Measurements from ENCODE around the gene FHOD3.

The FHOD3 gene

DNA sequence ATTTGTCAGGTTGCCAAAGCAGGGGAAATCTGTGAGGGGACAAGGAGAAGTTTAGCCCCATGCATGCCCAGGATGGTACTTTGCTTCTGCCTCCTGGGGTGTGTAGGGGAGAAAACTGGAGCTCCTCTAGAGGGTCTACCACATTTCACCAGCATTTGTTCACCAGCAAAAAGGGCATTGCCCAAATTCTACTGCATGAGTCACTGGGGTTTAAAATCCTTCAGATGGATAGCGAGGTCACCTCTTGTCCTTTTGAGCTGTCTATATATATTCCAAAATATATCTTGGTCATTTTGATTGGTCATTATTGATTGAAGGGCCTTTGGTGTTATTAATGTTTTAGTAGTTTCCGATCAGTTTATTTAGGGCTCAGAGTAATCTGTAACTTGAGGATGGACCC, 18.7 kb downstream of the FHOD3 start (continued):
- TF ChIP-seq ZBTB49 (tag by site-specific recombination; IDR thresholded peaks at IDR 0.05; ENCODE audit: low read depth) (no peak), ZNF114 (tag by site-specific recombination; IDR thresholded peaks at IDR 0.05) (no peak), ZNF426 (tag by site-specific recombination; IDR thresholded peaks at IDR 0.05) (no peak), TRIM28 (IDR thresholded peaks at IDR 0.05; ENCODE audit: borderline replicate concordance, low read length) (no peak), ZNF18 (tag by site-specific recombination; IDR thresholded peaks at IDR 0.05) (no peak)

DNA sequence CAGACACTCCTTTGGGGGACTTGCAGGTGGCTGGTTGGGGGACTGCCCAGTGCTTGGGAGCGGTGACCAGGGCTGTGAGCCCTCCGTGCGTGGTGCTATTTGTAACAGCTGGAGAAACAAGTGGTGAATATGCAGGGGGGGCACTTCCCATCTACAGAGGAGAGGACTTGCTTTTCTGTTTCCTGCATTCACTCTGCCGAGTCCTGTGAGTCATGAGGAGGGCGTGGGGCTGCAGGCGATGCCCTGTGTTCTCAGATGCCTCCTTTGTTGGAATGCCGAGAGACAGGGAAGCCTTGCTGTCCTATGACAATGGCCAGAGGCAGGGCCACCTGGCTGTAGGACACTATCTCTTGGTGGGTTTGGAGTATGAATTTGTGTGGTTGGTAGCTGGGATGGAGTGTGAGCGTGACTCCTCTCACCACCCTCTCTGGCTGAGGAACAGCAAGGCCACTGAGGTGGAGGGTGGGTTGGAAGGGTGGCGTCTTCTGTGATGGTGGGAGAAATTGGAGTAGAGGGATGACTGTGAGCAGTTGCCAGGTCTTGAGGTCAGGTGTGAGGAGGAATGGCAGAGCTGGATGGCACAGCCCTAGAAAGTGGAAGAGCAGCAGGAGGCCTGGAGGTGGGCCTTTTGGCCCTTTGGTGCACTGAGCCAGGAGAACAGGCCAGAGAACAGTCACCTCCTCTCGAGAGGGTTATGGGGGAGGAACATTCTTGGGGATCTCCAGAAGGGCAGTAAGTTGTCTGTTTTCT, 24.3 kb downstream of the FHOD3 start:
- TF ChIP-seq ZBTB49 (tag by site-specific recombination; IDR thresholded peaks at IDR 0.05; ENCODE audit: low read depth) (no peak), GLI4 (tag by site-specific recombination; IDR thresholded peaks at IDR 0.05) (no peak), ZNF510 (tag by site-specific recombination; IDR thresholded peaks at IDR 0.05; ENCODE audit: insufficient replicate concordance) (no peak), ZNF843 (tag by site-specific recombination; IDR thresholded peaks at IDR 0.05) (no peak), ZBTB20 (tag by site-specific recombination; IDR thresholded peaks at IDR 0.05) (no peak), EGR2 (tag by site-specific recombination; IDR thresholded peaks at IDR 0.05; ENCODE audit: low read depth) (no peak), KLF10 (tag by site-specific recombination; IDR thresholded peaks at IDR 0.05) (no peak), TRIM28 (IDR thresholded peaks at IDR 0.05; ENCODE audit: borderline replicate concordance, low read length) (no peak), ZNF48 (tag by site-specific recombination; IDR thresholded peaks at IDR 0.05) (no peak), ZNF558 (tag by site-specific recombination; IDR thresholded peaks at IDR 0.05) (no peak), HIC1 (tag by site-specific recombination; IDR thresholded peaks at IDR 0.05) (no peak), ZNF623 (tag by site-specific recombination; IDR thresholded peaks at IDR 0.05) (no peak), ZNF23 (tag by site-specific recombination; IDR thresholded peaks at IDR 0.05; ENCODE audit: borderline replicate concordance) (no peak), ZNF19 (tag by site-specific recombination; IDR thresholded peaks at IDR 0.05; ENCODE audit: low read depth) (no peak), GLIS1 (tag by site-specific recombination; IDR thresholded peaks at IDR 0.05) (no peak), ZNF664 (tag by site-specific recombination; IDR thresholded peaks at IDR 0.05) (no peak)
- TF ChIP-seq, protein P1, sequence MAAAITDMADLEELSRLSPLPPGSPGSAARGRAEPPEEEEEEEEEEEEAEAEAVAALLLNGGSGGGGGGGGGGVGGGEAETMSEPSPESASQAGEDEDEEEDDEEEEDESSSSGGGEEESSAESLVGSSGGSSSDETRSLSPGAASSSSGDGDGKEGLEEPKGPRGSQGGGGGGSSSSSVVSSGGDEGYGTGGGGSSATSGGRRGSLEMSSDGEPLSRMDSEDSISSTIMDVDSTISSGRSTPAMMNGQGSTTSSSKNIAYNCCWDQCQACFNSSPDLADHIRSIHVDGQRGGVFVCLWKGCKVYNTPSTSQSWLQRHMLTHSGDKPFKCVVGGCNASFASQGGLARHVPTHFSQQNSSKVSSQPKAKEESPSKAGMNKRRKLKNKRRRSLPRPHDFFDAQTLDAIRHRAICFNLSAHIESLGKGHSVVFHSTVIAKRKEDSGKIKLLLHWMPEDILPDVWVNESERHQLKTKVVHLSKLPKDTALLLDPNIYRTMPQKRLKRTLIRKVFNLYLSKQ (tag by site-specific recombination; IDR thresholded peaks at IDR 0.05; ENCODE audit: borderline replicate concordance) = no peak
- Histone ChIP-seq H3K27ac (ENCODE audit: extremely low read depth, low read depth, low read length) (no peak overlapping the region), H3K9me3 (ENCODE audit: control insufficient read depth, insufficient read depth, low read depth, low read length) (no peaks in the 10 kb centered on the region), H3K4me1 (ENCODE audit: control insufficient read depth, insufficient read depth, low read length) (no peaks in the 10 kb centered on the region), H3K4me3 (ENCODE audit: low read depth, low read length) (no peak overlapping the region), H3K36me3 (ENCODE audit: control insufficient read depth in 2 of 2, insufficient read depth in 1 of 2, low read length in 2 of 2) (no peaks in the 10 kb centered on the region)
- POLR2A ChIA-PET = no interaction called here
- CTCF ChIA-PET = no interaction called here
